AG08395 (cell line): ENCODE measurements around the gene SPARCL1.
"Not testable (repeated sequence)": the region's sequence is repeated elsewhere in the genome, so short reads cannot be mapped to it uniquely, and the experiment has no call there.

Source experiments
- DNase-seq: peaks from one replicate; pipeline ENCODE4 v3.0.0; 2012; ENCODE audit warnings: mixed read lengths, low spot score

SPARCL1 gene

GRCh38 chr4:87529187-87529586 lies at the start of gene SPARCL1:
Gene SPARCL1, minus strand, starts transcription at chr4:87529376. Its CDS starts 29,802 bp downstream, at chr4:87499574.
- DNase-seq = no peak

- no peak for DNase-seq
Observed at GRCh38 chr4:87575983-87576382, 46.8 kb upstream of the SPARCL1 start.

- DNase-seq = no peak
Observed at GRCh38 chr4:87575408-87575807, 46.2 kb upstream of the SPARCL1 start.

DNA sequence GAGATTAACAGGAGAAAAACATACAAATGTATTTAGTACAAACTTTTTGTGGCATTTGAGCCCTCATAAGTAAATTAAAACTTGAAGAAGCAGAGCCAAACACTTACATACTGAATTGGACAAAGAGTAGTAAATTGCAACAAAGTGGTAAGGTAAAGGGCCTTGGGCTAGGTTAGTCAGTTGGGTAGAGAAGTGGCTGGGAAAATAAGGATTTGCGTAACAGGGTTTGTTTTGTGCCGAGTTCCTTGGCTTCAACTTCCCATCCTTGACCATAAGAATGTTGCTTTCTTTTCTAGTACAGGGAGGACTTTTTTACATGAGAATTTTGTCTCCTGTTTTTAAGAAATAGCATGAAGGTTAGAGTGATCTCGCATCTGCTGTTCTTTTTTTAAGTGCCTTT lies 45.8 kb upstream of the SPARCL1 start:
- DNase-seq = no peak

DNA sequence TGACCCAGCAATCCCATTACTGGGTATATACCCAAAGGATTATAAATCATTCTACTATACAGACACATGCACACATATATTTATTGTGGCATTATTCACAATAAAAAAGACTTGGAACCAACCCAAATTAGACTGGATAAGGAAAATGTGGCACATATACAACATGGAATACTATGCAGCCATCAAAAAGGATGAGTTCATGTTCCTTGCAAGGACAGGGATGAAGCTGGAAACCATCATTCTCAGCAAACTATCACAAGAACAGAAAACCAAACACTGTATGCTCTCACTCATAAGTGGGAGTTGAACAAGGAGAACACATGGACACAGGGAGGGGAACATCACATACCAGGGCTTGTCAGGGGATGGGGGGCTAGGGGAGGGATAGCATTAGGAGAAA lies 45.2 kb upstream of the SPARCL1 start:
- not testable (repeated sequence) for DNase-seq

- no peak for DNase-seq
Observed at GRCh38 chr4:87570290-87570805, 41.2 kb upstream of the SPARCL1 start.

GRCh38 chr4:87567191-87567590 lies 38.0 kb upstream of the SPARCL1 start:
- DNase-seq = no peak

DNA sequence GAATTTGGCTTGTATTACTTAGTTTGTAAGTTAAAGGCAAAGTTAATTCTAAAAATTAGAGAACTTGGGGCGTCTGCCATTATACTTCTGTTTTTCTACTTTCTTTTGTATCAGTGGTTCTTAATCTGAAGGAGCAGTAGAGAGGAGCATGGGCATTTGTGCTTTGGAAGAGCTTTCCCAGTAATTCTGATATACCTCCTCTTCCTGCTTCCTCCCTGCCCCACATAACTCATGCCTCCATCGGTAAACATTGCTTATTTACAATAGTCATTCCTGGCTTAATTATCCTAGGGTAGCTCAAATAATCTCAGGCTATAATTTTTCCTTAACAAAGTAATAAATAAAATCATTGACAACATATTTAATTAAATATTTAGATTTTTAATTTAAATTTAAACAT lies 37.1 kb upstream of the SPARCL1 start:
- DNase-seq = no peak

- DNase-seq = no peak
Observed at GRCh38 chr4:87565746-87566145, 36.6 kb upstream of the SPARCL1 start.

- DNase-seq = no peak
Observed at GRCh38 chr4:87560802-87561201, 31.6 kb upstream of the SPARCL1 start.

DNA sequence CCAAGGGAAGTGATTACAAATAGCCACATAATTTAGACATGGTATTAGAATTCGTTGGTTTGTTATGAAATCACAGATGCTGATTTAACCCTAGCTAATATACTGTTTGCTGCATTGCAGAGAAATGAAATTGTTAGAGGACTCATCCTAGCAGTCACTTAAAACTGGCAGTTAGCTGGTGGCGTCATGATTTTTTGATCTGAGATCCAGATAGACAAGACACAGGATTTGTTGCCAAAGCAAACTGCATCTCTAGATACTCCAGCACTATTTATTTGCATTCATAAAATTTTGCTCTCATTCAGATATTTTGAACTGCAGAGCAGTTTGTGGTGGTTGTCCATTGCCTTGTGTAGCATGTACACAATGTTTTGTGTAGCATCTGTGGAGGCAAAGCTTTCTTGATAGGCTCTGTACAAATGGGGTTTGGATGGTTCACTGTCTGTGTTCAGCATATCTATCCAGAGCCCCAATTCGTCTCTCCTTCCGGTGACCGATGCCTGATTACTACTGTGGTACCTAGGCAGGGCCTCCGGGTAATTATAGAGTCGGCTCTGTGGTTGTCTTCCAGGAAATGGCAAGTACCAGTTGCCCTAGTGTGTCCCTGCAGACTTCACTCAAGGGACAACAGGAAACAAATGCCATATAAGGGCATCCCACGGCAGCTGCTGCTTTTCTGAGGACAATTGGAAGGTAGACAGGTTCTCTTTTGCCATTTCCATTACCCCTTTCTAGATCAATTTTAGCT lies 30.1 kb upstream of the SPARCL1 start:
- no peak for DNase-seq

DNA sequence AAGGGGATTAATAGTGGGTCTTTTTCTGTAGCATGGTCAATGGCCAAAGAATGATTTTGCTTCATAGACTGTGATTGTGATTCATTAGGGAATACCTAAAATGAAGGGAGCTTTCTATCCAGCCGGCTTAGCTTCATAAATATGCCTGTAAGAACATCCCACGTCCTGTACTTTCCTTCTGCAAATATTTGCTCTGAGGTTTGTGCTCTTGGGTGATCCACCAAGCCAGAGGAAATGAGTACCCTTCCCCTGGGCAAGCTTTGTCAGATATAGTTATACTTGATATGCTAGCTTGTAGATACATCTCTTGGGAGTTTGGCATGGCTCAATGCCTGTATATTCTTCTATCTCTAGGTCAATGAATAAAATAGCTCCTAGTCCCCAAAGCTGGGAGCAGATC lies 28.2 kb upstream of the SPARCL1 start:
- no peak for DNase-seq

DNA sequence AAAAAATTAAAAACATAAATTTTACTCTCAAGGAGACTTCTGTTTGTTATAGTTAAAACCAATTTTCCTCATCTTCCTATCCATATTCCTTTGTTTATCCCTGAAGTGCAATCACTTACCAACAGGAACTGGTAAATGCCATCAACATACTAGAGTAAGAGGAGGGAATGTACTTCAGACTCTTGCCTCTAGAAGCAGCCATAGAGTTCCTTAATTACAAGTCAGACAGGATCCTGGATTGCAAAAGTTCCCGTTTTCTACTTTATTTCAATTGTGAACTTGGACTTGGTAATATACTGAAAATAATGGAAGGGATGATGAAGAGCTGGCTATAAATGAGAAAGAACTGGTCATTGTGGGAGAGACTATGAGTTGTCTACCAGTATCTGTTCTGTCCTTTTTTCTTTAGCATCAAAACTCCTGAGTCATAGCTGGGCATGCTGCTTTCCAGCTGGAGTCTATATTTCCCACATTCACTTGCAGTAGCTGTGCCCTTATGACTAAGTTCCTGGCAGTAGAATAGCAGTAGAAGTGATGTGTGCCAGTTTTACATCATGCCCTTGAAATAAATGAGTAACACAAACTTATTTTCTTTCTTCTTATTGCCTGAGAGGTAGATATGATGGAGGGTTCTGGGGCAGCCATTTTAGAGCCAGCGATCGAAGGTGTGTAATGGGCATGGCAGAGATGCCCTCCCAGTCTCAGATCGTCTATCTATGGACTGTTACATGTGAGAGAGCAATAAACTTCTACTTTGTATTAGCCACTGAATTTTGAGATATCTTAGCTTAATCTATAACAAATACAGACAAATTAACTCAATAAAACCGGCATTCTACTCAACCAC lies 26.8 kb upstream of the SPARCL1 start:
- DNase-seq = peak; percentile 81

DNA sequence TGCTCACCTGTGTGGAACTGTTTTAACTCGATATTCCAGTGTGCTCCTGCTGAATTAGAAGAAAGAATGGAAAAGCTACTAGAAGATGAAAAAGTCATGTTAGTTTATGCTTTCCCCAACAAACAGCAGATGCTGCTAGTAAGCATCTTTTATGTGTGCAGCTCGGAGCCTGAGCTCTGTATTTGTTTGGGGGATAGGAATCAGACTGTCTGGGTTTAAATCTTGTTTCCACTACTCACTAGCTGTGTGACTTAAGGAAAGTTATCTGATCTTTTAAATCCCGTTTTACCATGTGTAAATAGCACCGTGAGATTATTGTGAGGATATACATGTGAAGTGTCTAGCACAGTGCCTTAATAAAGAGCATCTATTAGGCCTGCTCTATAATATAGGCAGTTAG lies 24.0 kb upstream of the SPARCL1 start:
- DNase-seq = no peak

- DNase-seq = no peak
Observed at GRCh38 chr4:87551361-87551760, 22.2 kb upstream of the SPARCL1 start.

GRCh38 chr4:87547016-87547708 lies 18.0 kb upstream of the SPARCL1 start:
- no peak for DNase-seq

- no peak for DNase-seq
Observed at GRCh38 chr4:87545052-87545451, 15.9 kb upstream of the SPARCL1 start.

- DNase-seq = peak; percentile 69
Observed at GRCh38 chr4:87543835-87544461, 14.8 kb upstream of the SPARCL1 start.

GRCh38 chr4:87542734-87543312 lies 13.6 kb upstream of the SPARCL1 start:
- no peak for DNase-seq

DNA sequence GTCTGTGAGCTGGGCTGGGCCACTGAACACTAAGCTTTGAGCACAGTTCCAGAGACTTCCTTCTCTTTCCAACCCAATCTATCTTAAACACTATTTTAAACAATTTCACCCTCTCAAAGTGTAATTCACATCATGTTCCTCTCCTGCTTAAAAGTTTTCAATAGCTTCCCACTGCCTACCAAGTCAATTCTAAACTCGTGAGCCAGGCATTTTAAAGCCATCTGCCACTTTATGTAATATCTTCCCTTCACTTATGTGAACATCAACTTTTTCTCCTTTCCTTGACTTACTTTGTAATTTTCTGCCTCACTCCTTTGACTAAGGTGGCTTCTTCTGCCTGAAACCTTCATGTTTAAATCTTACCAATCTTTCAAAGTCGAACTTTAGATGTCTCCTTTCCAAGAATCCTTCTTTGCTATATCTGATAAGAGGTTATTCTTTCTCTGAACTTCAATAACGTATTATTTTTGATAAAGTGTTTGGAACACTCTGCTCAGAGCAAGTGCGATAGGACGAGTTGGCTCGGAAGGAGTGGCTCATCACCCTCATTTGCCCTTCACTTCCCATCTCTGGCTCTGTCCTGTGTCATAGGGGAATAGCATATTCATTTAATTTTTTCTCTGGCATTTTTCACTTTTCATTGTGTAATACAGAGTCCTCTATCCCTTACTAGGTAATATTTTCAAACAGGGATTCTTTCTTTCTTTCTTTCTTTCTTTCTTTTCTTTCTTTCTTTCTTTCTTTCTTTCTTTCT lies 13.0 kb upstream of the SPARCL1 start:
- no peak for DNase-seq

DNA sequence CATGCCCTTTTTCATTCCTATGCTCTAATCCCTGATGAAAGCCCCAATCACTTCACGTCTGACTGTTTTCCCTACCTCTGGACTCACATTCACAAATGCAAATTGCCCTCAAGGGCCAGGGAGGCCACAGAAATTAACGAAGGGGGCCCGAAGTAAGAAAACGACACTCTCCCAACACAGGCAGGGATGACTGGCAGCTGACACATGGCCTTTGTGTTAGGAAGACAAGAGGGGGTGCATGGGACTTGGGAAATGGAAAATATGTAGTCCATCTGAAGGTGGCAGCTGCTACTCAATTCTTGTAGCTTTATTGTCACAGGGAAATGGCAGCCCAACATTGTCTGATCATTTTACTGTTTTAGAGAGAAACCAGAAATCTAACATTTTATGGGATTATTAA lies 12.3 kb upstream of the SPARCL1 start:
- DNase-seq = no peak
